ENCODE results near the gene FRMD4A.

- TF ChIP-seq, protein P1, sequence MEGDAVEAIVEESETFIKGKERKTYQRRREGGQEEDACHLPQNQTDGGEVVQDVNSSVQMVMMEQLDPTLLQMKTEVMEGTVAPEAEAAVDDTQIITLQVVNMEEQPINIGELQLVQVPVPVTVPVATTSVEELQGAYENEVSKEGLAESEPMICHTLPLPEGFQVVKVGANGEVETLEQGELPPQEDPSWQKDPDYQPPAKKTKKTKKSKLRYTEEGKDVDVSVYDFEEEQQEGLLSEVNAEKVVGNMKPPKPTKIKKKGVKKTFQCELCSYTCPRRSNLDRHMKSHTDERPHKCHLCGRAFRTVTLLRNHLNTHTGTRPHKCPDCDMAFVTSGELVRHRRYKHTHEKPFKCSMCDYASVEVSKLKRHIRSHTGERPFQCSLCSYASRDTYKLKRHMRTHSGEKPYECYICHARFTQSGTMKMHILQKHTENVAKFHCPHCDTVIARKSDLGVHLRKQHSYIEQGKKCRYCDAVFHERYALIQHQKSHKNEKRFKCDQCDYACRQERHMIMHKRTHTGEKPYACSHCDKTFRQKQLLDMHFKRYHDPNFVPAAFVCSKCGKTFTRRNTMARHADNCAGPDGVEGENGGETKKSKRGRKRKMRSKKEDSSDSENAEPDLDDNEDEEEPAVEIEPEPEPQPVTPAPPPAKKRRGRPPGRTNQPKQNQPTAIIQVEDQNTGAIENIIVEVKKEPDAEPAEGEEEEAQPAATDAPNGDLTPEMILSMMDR (IDR thresholded peaks at IDR 0.05), result no peak
- TF ChIP-seq POLR2A (IDR thresholded peaks at IDR 0.05), result no peak
These were observed 332.4 kb downstream of the FRMD4A start for GRCh38 chr10:13998163-13998835.

Measured in testis (tissue), 2 donors.